SU-DHL-6 (cell line): ENCODE results near the gene CCDC157.

ENCODE experiments used
- EZH2phosphoT487 ChIP-seq: fragments of 200-600 bp; sonication (generic), shearing (Covaris generic); conservative IDR thresholded peaks from 2 replicates; pipeline ENCODE4 v1.6.1; 2018; ENCODE audit warnings: mild to moderate bottlenecking, antibody characterized with exemption, low read length, moderate library complexity, mixed read lengths
- TF ChIP-seq, protein P1 (sequence below): fragments of 200-600 bp; sonication (generic); IDR thresholded peaks from one replicate; pipeline ENCODE4 v1.5.1; 2017; ENCODE audit warnings: antibody characterized with exemption, mild to moderate bottlenecking, low read length, moderate library complexity; ENCODE audit not compliant: insufficient read depth, poor library complexity, severe bottlenecking

DNA sequence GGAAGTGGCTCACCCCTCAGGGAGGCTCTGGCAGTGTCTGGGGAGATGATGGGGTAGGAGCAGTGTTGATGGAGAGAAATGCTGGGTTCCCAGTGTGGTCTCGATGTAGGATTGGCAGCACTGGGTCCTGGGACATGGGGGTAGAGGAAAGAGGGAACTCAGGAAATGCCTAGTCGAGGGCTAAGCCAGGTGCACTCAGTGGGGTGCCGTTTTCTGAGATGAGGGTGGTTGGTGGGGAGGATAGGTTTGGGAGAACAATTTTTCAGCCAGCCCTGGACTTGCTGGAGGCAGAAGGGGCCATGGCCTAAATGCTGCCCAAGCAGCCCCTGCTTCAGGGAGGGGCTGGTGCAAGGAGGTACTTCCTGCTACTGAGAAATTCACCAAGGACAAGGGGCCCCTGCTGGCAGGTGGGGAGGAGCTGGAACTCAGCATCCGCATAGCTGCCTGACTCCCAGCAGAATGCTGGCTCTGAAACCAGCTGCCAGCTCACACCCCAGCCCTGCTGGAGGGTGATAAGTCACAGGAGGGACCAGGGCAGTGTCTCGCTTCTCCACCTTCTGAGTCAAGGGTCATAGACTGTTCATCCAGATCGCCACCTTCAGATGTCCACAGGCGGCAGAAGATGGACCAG is 6.0 kb downstream of the CCDC157 start:
- no peak for TF ChIP-seq EZH2phosphoT487
- TF ChIP-seq, protein P1, sequence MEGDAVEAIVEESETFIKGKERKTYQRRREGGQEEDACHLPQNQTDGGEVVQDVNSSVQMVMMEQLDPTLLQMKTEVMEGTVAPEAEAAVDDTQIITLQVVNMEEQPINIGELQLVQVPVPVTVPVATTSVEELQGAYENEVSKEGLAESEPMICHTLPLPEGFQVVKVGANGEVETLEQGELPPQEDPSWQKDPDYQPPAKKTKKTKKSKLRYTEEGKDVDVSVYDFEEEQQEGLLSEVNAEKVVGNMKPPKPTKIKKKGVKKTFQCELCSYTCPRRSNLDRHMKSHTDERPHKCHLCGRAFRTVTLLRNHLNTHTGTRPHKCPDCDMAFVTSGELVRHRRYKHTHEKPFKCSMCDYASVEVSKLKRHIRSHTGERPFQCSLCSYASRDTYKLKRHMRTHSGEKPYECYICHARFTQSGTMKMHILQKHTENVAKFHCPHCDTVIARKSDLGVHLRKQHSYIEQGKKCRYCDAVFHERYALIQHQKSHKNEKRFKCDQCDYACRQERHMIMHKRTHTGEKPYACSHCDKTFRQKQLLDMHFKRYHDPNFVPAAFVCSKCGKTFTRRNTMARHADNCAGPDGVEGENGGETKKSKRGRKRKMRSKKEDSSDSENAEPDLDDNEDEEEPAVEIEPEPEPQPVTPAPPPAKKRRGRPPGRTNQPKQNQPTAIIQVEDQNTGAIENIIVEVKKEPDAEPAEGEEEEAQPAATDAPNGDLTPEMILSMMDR = no peak
